Fibroblast of upper back skin (primary cell): ENCODE results near the gene SUSD6.
"Not testable (repeated sequence)": the region's sequence is repeated elsewhere in the genome, so short reads cannot be mapped to it uniquely, and the experiment has no call there.

Source experiments
- DNase-seq: peaks from one replicate; pipeline ENCODE4 v3.0.0-alpha.2; 2013

SUSD6 gene

DNA sequence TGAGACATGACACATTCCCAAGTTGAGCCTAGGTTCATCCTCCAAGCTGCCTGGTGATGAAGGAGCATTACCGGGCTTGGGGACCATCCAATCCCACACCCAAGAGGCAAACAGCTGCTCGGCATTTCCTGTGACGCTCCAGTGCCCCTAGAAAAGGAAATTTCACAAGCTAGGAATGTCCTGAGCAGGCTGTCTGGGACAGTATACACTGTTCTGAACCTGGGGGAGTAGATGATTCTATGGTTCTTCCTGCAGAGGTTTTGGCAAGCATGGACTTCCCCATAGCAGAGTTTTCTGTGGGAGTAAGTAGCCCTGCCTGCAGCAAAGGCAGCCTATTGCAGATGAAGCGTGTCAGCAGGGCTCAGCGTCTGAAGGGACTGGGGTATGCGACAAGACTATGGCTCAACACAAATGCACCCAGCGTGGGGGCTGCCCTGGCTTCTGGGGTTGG, 108.1 kb downstream of the SUSD6 start:
- peak; percentile 92 for DNase-seq

DNA sequence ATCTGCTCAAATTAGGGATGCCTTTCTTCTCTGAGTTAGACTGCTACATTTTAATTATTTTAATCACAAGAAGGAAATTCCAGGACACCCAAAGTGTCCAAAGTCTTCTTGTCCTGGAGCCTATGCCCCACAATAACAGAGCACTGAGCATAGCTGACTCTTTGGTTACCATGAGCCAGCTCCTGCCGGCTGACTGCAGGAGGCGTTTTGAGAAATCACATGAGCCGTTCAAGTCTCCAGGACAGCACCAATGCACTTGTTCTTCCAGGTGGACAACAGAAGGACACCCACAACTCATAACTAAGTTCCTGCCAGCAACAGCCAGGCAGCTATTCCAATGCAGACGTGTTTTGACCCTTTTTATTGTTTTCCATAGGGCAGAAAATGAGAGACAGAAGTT, 109.5 kb downstream of the SUSD6 start:
- DNase-seq: no peak

DNA sequence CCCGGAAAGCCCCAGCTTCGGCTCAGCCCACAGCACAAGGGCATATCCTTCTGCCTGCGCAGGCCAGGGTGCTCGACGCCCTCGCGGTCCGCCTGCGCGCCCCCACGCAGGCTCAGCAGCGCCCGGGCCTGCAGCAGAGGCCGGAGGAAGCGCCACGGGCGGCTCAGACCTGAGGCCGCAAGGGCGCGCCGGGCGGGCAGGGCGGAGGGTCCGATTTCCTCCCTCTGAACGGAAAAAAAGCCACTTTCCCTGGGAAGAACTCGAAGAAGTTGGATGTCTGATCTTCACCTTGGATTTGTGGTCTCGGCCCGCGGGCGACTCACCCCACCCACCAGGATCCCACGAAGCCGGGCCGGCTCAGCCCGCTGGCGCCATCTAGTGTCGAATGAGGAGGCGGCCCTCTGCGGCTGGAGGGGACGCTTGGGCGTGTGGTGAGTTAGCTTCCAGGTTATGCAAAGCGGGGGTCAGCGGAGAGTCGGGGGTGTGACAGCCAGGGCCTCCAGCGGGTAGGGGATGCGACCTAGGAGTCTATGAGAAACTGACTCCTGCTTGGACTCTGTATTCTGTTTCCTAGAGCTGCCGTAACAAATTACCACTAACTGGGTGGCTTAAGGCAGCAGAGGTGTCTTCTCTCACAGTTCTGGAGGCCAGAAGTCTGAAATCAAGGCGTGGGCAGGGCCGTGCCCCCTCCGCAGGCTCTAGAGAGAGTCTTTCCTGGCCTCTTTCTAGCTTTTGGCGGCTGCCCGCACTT, 115.5 kb downstream of the SUSD6 start:
- peak; percentile 73 for DNase-seq

DNA sequence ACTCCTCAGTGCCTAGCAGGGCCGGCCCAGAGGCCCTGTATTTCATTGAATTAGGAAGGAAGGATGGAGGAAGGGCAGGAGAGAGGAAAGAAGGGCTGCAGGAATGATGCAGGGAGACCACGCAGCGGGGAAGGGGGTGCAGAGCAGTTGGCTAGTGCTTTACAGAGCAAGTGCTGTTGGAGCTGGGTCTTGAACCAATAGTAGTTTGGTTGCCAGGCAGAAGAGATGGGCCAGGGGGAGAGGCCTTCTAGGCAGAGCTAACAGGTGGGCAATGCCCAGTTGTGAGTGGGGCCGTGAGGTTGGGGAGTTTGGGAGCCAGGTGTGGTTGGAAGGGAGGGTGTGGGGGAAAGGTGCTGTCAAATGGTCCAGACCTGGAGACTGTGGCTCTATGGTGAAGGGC, 116.5 kb downstream of the SUSD6 start:
- DNase-seq: no peak

DNA sequence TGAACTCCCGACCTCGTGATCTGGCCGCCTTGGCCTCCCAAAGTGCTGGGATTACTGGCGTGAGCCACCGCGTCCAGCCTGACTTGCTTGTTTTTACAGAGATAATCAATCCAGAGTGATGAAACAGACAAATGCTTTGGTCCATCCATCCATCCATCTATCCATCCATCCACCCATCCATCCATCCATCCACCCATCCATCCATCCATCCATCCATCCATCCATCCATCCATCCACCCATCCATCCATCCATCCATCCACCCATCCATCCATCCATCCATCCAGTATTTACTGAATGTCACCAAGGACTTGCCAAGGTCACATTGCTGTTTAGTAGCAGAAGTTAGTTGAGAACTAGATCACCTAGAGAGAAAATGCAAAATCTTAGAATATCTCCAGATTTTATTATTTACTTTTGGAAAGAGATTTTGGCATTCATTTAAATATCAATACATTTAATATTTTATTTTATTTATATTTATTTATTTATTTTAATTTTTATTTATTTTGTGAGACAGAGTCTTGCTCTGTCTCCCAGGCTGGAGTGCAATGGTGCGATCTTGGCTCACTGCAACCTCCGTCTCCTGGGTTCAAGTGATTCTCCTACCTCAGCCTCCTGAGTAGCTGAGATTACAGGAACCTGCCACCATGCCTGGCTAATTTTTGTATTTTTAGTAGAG, 120.7 kb downstream of the SUSD6 start:
- DNase-seq: not testable (repeated sequence)

DNA sequence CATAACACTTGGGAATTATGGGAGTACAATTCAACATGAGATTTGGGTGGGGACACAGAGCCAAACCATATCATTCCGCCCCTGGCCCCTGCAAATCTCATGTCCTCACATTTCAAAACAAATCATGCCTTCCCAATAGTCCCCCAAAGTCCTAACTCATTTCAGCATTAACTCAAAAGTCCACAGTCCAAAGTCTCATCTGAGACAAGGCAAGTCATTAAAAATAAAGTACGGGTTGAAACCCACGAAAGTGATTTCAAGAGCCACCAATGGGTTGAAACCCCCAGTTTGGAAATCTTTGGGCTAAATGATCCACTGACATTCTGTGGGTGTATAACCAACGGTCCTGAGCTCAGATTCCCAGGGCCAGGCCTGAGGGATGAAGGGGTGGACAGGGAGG, 125.0 kb downstream of the SUSD6 start:
- not testable (repeated sequence) for DNase-seq

DNA sequence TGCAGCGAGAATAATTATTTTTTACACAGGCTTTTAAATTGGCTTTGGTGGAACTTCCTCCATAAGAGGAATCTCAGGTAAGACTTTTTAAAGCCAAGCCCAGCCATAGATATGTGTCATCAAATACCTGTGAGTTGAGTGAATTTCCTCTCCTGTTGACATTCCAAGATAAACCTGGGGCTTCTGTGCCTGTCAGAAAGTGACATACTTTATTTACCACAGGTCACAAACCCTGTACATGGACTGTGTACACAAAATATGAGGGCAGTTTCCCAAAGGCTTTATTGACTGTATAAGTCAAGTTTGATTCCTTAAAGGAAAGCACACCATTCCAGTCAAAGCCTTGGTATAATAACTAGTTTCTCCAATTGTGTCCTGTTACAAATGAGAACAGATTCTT, 129.7 kb downstream of the SUSD6 start:
- no peak for DNase-seq

DNA sequence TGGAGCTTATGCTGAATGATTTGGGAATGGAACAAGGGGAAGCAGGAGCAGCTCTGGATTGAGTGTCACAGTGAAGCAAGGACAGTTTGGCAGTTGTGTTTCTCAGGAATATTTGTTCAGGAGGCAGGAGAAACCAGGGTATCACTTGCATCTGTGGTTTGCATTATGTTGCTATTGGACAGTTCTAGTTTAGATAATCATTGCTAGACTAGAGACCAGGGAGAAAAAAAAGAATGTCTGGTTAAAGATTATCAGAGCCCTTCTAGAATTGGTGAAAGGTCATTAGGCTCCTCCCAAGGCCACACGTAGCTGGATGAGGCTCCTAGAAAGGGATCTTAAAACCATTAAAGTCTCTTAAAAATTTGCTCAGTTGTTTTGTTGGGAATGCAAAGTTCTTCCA, 138.6 kb downstream of the SUSD6 start:
- no peak for DNase-seq

DNA sequence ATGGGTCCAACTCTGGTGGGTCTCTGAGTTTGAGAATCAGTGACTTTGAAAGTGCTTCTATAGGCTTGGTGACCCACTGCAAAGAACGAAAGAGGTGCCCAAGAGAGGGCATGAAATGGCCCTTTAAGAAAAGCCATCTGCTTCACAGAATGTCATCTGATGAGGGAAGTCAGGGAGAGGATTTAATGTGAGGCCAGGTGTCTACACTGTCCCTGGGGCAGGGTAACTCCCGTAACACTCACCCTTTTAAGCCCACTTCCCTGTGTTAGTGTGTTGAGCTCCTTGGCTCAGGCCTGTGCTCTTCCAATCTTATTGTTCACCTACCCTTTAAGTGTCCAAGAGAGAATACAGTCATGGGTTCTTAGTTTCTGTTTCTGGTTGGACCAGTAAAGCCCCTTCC, 139.1 kb downstream of the SUSD6 start:
- DNase-seq: no peak

DNA sequence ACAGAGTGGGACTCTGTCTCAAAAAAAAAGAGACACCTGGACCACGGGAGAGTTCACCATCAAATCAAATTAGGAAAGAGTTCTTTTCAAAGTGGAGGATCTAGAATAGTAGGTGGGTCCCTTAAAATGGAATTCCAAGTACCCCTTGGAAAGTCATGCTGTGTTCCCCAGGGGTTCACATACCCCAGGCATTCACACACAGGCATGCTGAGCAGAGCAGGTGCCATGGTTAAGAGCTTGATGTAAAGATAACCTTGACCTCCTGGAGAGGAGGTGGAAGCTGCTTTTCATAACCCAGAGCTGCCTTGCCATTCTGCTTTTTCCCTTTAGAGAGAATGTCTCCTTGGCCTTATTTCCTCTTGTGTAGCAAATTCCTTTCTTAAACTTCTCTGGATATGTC, 141.4 kb downstream of the SUSD6 start:
- no peak for DNase-seq

DNA sequence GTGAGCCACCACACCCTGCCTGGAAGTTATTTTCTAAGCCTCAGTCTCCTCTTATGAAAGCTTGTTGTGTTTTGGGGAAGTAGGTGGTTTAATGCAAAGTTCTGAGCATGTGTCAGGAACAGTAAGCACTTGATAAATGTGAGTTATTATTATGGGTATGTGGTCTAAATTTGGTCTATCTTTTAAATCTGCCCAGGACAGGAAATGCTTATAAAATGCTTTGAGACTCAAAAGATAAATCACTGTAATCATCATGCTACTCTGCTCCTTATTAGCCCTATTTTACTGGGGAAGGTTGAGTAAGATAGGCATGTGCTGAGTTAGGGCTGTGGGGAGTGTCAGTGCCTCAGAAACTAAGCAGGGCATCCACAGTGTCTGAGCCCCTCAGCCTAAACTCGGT, 142.5 kb downstream of the SUSD6 start:
- no peak for DNase-seq

DNA sequence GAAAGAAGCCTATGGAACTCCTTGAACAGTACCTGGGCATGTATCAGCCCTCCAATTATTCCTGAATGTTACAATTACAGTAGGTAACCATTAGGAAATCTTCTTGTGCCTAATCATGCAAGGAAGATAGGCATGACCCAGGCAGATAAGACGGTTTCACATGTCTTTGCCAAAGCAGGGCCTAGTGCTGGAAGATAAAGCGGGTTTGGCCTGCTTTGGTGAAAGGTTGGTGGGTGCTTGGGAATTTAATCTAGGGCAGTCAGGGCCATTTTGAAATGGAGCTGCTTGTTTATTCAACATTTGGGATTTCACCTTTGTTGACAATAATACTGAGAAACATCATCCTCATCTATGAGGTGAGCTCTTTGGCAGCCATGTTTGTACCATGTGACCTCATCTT, 143.1 kb downstream of the SUSD6 start:
- DNase-seq: no peak

DNA sequence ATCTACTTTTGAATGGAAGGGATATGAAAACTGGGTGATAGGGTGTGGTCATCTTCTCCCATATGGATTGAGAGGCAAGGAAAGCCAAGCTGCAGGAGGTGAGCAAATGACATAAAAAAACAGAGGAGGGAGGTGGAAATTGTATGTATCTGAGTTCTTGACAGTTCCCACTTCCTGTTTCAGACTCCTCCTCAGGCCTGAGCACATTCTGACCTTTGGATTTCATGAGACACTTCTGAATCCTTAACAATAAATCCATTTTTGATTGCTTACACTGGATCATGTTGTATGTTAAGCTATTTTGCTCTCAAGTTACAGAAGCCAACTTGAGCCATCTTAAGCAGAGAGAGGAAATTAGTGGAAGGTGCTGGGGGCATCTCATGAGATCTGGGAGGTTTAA, 143.9 kb downstream of the SUSD6 start:
- no peak for DNase-seq

DNA sequence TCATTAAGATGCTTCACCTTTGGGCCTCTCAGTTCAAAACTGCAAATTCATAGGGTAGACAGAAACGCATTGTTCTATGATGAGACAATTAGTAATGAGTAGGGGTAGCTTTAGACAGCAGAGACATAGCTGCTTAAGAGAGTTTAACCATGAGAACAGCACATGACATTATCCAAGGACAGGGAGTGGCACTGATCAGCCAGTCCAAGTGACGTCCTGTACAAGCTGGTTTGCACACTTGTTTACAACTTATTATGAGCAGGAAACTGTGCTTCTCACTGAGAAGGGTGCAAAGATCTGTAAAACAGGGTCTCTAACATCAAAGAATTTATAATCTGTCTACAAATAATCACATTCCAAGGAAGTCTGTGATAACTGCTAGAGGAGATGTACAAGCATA, 144.4 kb downstream of the SUSD6 start:
- DNase-seq: no peak

DNA sequence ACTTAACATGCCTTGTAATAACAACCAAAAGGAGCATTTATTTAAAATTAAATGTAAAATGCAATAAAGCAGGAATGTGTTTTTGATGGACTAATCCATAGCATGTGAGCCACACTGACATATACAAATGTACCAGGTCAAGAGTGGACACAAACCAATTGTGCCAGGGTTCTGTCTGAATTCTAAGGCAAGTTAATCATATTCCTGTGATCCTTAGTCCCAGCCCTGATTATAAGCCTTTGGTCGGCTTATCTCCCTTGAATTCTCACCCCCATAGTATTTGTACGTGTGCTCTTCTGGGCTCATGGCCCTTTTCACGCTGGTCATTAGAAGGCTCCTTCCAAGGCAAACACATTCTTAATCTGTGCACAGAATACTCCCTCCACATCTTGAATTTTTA, 144.9 kb downstream of the SUSD6 start:
- no peak for DNase-seq

DNA sequence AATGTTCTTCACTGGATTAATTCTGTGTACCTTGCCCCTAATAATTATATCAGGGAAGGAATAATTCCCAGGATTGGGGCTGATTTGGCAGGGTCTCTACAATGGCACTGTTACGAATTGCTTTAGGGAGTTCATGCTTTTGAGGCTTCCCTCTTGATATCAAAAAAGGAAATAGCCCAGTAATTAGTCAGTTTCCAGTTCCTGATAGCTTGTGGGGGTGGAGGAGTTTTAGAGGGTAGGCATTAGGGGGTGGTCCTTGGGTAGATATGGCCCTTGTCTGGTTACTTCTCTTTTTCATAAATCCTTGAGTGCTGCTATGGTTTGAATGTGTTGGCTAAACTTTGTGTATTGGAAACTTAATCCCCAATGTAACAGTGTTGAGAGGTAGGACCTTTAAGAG, 149.4 kb downstream of the SUSD6 start:
- no peak for DNase-seq

DNA sequence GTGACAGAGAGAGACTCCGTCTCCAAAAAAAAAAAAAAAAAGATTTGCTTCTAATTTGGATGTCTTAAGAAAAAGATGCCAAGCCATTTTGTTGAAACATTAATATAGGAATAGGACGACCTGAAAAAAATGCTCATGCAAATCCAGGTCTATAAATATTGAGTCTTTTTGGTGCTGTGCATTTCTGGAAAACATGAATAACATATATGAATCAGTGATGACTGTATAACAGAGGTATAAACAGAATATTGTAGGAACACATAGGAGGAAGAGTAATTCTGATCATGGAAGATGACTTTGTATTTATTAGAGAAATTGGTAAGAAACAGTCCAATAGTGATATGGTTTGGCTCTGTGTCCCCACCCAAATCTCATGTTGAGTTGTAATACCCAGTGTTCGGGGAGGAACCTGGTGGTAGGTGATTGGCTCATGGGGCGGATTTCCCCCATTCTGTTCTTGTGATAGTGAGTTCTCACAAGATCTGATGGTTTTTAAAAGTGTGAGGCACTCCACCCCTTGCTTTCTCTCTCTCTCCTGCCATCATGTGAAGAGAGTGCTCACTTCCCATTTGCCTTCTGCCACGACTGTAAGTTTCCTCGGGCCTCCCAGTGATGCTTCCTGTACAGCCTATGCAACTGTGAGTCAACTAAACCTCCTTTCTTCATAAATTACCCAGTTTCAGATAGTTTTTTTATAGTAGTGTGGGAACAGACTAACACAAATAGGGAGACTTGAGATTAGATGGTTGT, 152.5 kb downstream of the SUSD6 start:
- no peak for DNase-seq
